Activated effector memory CD4-positive, alpha-beta T cell treated with Interleukin-2 at 50 U/mL for 16 hours (primary cell): Measurements from ENCODE around the gene FBXO36.
A peak's percentile ranks its signal among the peaks of the same experiment; 100 is the strongest.
"Not testable (repeated sequence)": the region's sequence is repeated elsewhere in the genome, so short reads cannot be mapped to it uniquely, and the experiment has no call there.

Experiments
- DNase-seq: peaks from one replicate; pipeline ENCODE4 v3.0.0-alpha.2; 2020

The FBXO36 gene

DNA sequence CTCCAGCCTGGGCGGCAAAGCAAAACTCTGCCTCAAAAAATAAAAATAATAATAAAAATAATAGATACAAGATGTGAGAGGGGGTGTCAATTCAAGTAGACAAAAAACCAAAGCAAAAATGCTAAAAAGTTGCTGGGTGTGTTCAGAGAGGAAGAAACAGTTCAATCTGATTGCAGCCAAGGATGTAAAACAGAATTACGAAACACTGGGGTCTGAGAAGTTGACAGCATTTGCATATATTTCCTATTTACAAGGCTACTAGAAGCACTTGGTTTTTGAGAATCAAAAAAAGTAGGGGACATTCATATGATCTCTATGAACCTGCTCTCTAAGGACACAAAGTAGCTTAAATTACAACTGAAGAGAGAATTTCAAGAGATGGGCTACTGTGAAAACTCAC, 8.1 kb upstream of the FBXO36 start:
- no peak for DNase-seq

DNA sequence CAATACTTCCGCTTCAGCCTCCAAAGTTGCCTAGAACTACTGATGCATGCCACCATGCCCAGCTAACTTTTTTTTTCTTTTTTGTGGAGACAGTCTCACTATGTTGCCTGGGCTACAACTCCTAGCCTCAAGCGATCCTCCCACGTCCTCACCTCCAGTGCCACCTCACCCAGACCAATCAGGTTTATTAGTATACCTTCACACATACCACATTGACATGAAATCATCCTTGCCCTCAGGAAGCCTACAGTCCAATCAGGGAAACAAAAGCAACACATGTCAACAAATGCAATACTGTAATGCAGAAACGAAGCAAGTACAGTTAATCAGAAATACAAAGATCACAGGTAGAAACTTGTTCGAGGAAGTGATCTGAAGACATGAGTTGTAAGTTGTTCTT, 4.5 kb upstream of the FBXO36 start:
- DNase-seq: no peak

DNA sequence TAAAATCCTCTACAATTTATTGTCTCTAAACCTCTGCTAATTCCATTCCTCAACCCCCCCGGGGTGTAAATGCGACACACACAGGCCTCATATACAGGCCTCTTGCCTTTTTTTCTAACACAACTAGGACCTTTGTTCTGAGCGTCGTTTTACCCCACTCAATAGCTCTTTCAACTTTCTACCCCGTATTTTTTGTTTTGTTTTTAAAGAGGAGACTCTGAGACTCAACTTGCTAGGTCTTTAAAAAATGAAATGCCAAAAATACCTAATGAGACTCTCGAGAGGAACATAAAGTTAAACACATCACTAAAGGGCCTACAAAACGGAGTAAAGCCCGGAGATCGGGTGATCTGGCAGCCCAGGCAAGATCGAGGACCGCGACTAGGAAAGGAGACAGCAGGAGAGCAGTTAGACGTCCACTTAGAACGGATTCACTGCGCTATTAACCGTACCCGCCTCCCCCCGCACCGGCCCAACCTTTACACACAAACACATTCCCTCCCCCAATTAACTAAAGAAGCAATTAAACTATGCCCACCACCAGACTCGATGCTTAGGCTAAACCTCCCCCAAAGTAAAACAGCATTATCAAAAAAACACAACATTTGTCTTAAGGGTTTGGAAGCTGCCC, 2.2 kb upstream of the FBXO36 start:
- DNase-seq: peak; percentile 27

GRCh38 chr2:229921101-229921891, 1.0 kb upstream of the FBXO36 start:
- peak; percentile 62 for DNase-seq

GRCh38 chr2:229921892-229922448, 333 bp upstream of the FBXO36 start, which contains the start of gene TRIP12:
TRIP12 (minus strand) TSS chr2:229922009; CDS start chr2:229880079, 41,930 bp downstream.
- DNase-seq: peak; percentile 88

DNA sequence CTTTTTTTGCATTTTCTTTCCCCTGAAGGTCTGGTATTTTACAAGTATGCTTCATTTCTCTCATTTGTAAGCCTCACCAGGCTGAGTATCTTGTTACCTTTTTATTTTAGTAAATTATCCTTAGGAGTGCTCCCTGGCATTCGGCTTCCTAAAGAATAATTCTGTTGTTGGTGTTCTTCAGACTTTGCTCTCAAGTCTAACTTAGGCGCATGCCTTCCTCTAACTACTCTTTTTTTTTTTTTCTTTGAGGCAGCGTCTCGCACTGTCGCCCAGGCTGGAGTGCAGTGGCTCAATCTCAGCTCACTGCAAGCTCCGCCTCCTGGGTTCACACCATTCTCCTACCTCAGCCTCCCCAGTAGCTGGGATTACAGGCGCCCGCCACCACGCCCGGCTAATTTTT, 2.2 kb downstream of the FBXO36 start:
- not testable (repeated sequence) for DNase-seq

GRCh38 chr2:229925201-229925600, 2.9 kb downstream of the FBXO36 start:
- DNase-seq: no peak

DNA sequence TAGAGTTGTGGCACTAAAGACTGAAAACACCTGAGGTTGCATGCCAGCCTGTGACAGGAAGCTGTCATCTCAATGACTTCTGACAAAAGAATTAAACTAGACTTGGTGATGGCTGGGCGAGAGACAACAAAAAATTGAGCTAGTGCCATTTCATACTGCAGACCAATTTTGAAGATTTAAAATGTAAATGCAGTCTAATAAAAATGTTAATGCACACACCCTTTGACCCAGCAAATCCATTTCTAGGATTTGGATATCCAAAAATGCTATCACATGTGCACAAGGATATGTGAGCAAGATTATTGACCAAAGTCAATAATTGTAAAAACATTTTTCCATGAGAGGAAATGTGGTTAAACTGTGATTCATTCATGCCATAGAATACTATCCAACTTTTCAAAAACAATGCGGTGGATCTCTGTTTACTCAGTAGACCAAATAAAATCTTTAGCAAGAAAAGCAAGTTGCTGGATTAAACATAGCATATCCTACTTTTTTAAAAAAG, 5.6 kb downstream of the FBXO36 start:
- no peak for DNase-seq

DNA sequence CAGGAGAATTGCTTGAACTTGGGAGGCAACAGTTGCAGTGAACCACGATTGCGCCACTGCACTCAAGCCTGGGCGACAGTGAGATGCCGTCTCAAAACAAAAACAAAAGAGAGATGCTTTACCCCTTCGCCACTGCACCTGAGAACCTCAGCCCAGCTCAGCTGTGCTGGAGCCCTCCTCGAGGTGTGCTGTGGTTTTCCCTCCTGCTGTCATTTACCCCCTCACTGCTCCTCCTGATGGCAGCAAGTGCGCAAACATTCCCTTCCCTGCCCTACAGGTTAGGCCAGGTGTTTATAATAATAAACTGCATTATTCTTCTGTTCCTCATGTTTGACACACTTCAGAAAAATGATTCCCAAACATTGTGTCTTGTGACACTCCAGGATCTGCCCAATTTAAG, 8.4 kb downstream of the FBXO36 start:
- DNase-seq: no peak

DNA sequence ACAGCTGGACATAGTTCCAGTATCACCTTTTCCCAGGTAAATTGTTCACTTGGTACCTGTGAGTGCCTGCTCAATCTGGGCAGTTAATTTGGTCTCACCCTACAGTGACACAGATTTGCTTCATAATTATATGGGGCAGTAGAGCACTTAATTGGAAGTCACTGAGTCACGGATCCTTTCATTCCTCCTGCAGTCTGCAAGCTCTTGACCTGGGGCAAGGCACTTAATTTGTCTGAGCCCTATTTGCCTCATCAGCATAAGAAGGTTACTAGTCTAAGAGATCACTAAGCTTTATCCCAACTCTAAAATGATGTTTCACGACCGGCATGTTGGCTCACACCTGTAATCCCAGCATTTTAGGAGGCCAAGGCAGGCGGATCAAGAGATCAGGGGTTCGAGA, 8.9 kb downstream of the FBXO36 start:
- no peak for DNase-seq

- DNase-seq: no peak
Measured at GRCh38 chr2:229937537-229937936, 15.2 kb downstream of the FBXO36 start.

GRCh38 chr2:229942671-229943070, 20.4 kb downstream of the FBXO36 start:
- DNase-seq: no peak

- DNase-seq: no peak
Measured at GRCh38 chr2:229943171-229943570, 20.9 kb downstream of the FBXO36 start.

- no peak for DNase-seq
Measured at GRCh38 chr2:229943770-229944449, 21.6 kb downstream of the FBXO36 start.

DNA sequence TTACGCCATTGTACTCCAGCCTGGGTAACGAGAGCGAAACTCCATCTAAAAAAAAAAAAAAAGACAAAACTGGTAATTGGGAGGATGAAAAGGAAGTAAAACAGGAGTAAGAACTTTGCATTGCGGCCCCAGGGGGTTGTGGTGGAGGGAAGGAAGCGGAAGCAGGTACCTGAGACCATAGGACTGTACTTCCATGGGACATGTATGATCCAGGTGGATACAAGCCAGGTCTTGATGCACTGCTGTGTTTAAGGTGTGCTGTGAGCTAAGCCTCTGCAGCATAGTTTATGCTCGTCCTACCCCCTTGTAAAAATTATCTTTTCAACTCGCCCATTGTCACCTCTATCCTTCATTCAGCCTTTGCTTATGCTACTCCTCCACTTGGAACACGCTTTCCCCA, 23.7 kb downstream of the FBXO36 start:
- DNase-seq: no peak

- DNase-seq: no peak
Measured at GRCh38 chr2:229947544-229947943, 25.2 kb downstream of the FBXO36 start.

DNA sequence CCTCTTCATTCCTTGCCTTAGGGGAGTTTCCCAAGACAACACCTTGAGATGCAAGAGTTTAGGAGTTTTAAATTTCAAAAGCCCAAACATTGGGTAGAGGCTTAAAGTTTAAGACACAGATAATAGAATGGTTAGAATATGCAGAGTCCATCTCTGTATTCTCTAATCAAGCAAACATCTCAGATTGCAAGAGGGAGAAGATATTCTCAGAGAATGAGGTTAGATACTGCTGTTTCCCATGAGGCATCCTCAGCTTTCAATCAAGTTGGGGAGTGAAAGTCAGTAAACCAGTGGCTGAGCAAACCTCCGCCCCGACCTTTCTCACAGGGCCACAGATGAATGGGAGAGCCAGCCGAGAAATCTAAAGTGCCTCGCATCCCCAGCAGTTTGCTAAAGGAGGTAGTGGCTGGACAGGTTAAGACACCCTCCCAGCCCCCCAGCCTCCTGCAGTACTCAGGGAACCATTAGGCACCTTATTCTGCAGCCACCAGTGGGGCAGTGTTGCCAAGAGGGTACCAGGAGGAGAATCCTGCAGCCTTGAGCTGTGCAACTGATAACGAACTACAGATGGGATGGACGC, 30.0 kb downstream of the FBXO36 start:
- DNase-seq: no peak

GRCh38 chr2:229955663-229956062, 33.4 kb downstream of the FBXO36 start:
- DNase-seq: no peak

- no peak for DNase-seq
Measured at GRCh38 chr2:229956491-229956890, 34.2 kb downstream of the FBXO36 start.

DNA sequence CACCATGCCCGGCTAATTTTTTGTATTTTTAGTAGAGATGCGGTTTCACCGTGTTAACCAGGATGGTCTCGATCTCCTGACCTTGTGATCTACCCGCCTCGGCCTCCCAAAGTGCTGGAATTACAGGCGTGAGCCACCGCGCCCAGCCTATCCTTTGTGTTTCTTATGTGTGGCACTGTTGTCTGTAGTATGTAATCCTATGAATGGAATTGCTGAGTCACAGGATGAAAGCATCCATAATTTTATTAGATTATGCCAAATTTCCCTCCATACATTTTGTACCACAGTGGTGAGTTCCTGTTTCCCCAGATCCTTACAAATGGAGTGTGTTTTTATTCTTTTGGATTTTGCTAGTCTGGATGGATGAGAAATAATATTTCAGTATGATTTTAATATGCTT, 41.3 kb downstream of the FBXO36 start:
- DNase-seq: not testable (repeated sequence)

- DNase-seq: no peak
Measured at GRCh38 chr2:229969921-229970320, 47.6 kb downstream of the FBXO36 start.

DNA sequence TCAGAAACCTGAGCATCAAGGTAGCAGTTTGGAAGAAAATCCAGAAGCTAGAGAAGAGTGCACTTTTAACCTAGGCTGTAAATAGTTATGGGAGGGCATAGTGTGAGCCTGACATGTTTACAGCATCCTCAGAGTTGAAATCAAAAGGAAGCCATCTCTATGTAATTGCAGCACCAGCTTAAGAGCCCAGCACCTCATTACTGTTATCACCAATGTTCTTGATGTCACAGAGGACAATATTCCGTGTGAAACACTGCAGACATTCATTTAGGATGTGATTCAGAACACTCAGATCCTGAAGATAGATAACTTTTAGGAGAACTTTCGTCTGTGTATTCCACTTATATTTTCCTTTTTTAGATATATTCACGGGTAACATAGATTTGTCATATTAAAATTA, 48.1 kb downstream of the FBXO36 start:
- no peak for DNase-seq

- no peak for DNase-seq
Measured at GRCh38 chr2:229971298-229971790, 49.0 kb downstream of the FBXO36 start.
